ENCODE measurements around the gene CPD.

- TF ChIP-seq TRIM24 (IDR thresholded peaks at IDR 0.05) (no peak), ZNF655 (CRISPR knock-in tag; IDR thresholded peaks at IDR 0.05) (no peak), JUN (IDR thresholded peaks at IDR 0.05; ENCODE audit: borderline replicate concordance, low read depth, low read length) (no peak), JUN (CRISPR knock-in tag; IDR thresholded peaks at IDR 0.05; ENCODE audit: borderline replicate concordance) (no peak), MAFK (IDR thresholded peaks at IDR 0.05; ENCODE audit: low read length) (no peak), ZNF589 (CRISPR knock-in tag; IDR thresholded peaks at IDR 0.05; ENCODE audit: low read depth) (no peak), PRDM10 (IDR thresholded peaks at IDR 0.05; ENCODE audit: partially characterized antibody) (no peak), ZNF431 (CRISPR knock-in tag; IDR thresholded peaks at IDR 0.05) (no peak), PCBP2 (IDR thresholded peaks at IDR 0.05; ENCODE audit: low read depth, low read length, poor library complexity, severe bottlenecking) (no peak), ZBTB34 (CRISPR knock-in tag; IDR thresholded peaks at IDR 0.05) (no peak), HDGF (IDR thresholded peaks at IDR 0.05) (no peak), SAP30 (IDR thresholded peaks at IDR 0.05; ENCODE audit: borderline replicate concordance, insufficient read depth, low read depth, low read length, poor library complexity, severe bottlenecking) (no peak), EP300 (IDR thresholded peaks at IDR 0.05; ENCODE audit: low read length) (no peak), HDAC1 (IDR thresholded peaks at IDR 0.05) (no peak)
- TF ChIP-seq, protein P1, sequence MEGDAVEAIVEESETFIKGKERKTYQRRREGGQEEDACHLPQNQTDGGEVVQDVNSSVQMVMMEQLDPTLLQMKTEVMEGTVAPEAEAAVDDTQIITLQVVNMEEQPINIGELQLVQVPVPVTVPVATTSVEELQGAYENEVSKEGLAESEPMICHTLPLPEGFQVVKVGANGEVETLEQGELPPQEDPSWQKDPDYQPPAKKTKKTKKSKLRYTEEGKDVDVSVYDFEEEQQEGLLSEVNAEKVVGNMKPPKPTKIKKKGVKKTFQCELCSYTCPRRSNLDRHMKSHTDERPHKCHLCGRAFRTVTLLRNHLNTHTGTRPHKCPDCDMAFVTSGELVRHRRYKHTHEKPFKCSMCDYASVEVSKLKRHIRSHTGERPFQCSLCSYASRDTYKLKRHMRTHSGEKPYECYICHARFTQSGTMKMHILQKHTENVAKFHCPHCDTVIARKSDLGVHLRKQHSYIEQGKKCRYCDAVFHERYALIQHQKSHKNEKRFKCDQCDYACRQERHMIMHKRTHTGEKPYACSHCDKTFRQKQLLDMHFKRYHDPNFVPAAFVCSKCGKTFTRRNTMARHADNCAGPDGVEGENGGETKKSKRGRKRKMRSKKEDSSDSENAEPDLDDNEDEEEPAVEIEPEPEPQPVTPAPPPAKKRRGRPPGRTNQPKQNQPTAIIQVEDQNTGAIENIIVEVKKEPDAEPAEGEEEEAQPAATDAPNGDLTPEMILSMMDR (IDR thresholded peaks at IDR 0.05 in 2 of 3, conservative IDR thresholded peaks at IDR 0.05 in 1 of 3; ENCODE audit: insufficient read depth in 2 of 3, low read depth in 1 of 3, low read length in 3 of 3) = no peak
Measured at GRCh38 chr17:30396129-30396528, 17.4 kb downstream of the CPD start.
